ENCODE data around the gene BST2. TPM values are rescaled to one million over a fixed set of nuclear protein-coding genes. Genes with fewer than 3 reads are reported as not detected.

The BST2 gene
- polyA plus RNA-seq, 1 of the 3 experiments (the other 2 are of a cell fraction): 5.7 TPM

DNA sequence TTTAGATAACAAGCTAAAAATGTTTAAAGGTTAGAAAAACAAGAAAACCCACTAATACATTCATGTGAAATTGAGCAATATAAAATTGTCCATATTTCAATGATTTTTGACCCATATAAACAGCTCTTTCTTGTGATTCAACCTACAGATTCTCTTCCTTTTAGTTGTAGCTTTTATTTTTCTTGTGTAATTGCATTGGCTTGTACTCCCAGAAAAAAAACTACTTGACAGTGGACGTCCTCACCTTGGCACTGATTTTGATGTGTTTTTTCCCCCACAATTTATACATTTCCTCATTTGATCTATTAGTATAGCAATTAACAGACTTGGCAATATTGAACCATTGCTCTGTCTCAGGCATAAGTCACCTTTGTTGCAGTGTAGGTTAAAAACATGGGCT lies 16.1 kb downstream of the BST2 start:
- POLR2A ChIA-PET: interaction anchor here (0.6 kb wide), 1 partner anchor 36 kb away, joined by 4 read pairs; no protein-coding TSS in a partner anchor

GRCh38 chr19:17385878-17386611 lies 19.4 kb downstream of the BST2 start:
- ChIA-PET CTCF (interaction anchor here (0.6 to 3.8 kb wide), 39 partner anchors 8 to 578 kb away, joined by 3 to 80 read pairs (median 4); partner anchors contain the start of genes ANO8, BST2, CCDC194 and GTPBP3), POLR2A (interaction anchor here (1.0 kb wide), 1 partner anchor 126 kb away, joined by 3 read pairs; the partner anchor contains the start of gene PGLS)

More for the DNA sequence above, 16.1 kb downstream of the BST2 start:
- DNase-seq: no peak
- no peak overlapping the region for H3K4me2 ChIP-seq
- H3K9me2 ChIP-seq: no peaks in the 10 kb centered on the region
- TF ChIP-seq FOXJ3 (CRISPR knock-in tag; IDR thresholded peaks at IDR 0.05) (no peak), MEF2A (IDR thresholded peaks at IDR 0.05; ENCODE audit: borderline replicate concordance, low read depth) (no peak), EP300 (IDR thresholded peaks at IDR 0.05; ENCODE audit: borderline replicate concordance in 1 of 2, low read depth in 1 of 2, low read length in 1 of 2) (no peak), YY1 (IDR thresholded peaks at IDR 0.05; ENCODE audit: low read depth) (no peak), TAF1 (IDR thresholded peaks at IDR 0.05; ENCODE audit: borderline replicate concordance, low read depth, low read length) (no peak)
- TF ChIP-seq, protein P1, sequence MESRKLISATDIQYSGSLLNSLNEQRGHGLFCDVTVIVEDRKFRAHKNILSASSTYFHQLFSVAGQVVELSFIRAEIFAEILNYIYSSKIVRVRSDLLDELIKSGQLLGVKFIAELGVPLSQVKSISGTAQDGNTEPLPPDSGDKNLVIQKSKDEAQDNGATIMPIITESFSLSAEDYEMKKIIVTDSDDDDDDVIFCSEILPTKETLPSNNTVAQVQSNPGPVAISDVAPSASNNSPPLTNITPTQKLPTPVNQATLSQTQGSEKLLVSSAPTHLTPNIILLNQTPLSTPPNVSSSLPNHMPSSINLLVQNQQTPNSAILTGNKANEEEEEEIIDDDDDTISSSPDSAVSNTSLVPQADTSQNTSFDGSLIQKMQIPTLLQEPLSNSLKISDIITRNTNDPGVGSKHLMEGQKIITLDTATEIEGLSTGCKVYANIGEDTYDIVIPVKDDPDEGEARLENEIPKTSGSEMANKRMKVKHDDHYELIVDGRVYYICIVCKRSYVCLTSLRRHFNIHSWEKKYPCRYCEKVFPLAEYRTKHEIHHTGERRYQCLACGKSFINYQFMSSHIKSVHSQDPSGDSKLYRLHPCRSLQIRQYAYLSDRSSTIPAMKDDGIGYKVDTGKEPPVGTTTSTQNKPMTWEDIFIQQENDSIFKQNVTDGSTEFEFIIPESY (IDR thresholded peaks at IDR 0.05; ENCODE audit: borderline replicate concordance, low read depth): no peak
- no peak overlapping the region for H3K4me3 ChIP-seq (ENCODE audit: low read depth in 2 of 2, low read length in 1 of 2)
- no peaks in the 10 kb centered on the region for H3K27me3 ChIP-seq (ENCODE audit: insufficient read depth)
- H3K27ac ChIP-seq (ENCODE audit: low read depth in 2 of 2, low read length in 1 of 2): no peak overlapping the region
- peaks cover 3% of the 10 kb centered on the region for H3F3A ChIP-seq (replicated peaks; ENCODE audit: insufficient read depth)
- peaks cover 0 to 7% of the 10 kb centered on the region in 2 experiments; a peak in 1 of 4 replicates for H3K4me1 ChIP-seq (ENCODE audit: control insufficient read depth in 1 of 2, insufficient read depth in 2 of 2, low read depth in 1 of 2, low read length in 1 of 2)
- no peak overlapping the region for H2AFZ ChIP-seq (ENCODE audit: low read depth)
- 12% methylated on average over 1 of the region's 1 CpG for WGBS (ENCODE audit: low lambda C conversion rate)
- no peaks in the 10 kb centered on the region for H3K36me3 ChIP-seq (replicated peaks in 1 of 2; ENCODE audit: control insufficient read depth in 1 of 2, insufficient read depth in 2 of 2, low read length in 1 of 2)
- H3K9ac ChIP-seq: no peak overlapping the region
- no peaks in the 10 kb centered on the region for H3K79me2 ChIP-seq (ENCODE audit: insufficient read depth)
- CTCF ChIA-PET: interaction anchor here (0.7 to 5.3 kb wide), 11 partner anchors 11 to 97 kb away, joined by 3 to 69 read pairs (median 6); no protein-coding TSS in a partner anchor
- H3K9me3 ChIP-seq: no peaks in the 10 kb centered on the region
- no peaks in the 10 kb centered on the region for H4K20me1 ChIP-seq (ENCODE audit: insufficient read depth)

More at GRCh38 chr19:17385878-17386611, 19.4 kb downstream of the BST2 start:
- Histone ChIP-seq H4K20me1 (ENCODE audit: insufficient read depth) (no peaks in the 10 kb centered on the region), H3K27me3 (ENCODE audit: insufficient read depth) (no peaks in the 10 kb centered on the region), H3K4me2 (no peak overlapping the region), H3K4me1 (ENCODE audit: control insufficient read depth in 1 of 2, insufficient read depth in 2 of 2, low read depth in 1 of 2, low read length in 1 of 2) (peaks cover 0 to 2% of the 10 kb centered on the region in 2 experiments; a peak in 1 of 4 replicates), H2AFZ (ENCODE audit: low read depth) (no peak overlapping the region), H3K9me2 (no peaks in the 10 kb centered on the region), H3K4me3 (ENCODE audit: low read depth in 2 of 2, low read length in 1 of 2) (peak overlapping the region in 1 of 2 experiments; percentile 47; a peak in 1 of 4 replicates), H3K79me2 (ENCODE audit: insufficient read depth) (no peaks in the 10 kb centered on the region), H3K9ac (no peak overlapping the region), H3K27ac (ENCODE audit: low read depth in 2 of 2, low read length in 1 of 2) (no peak overlapping the region), H3K36me3 (replicated peaks in 1 of 2; ENCODE audit: control insufficient read depth in 1 of 2, insufficient read depth in 2 of 2, low read length in 1 of 2) (no peaks in the 10 kb centered on the region), H3F3A (replicated peaks; ENCODE audit: insufficient read depth) (peaks cover 3% of the 10 kb centered on the region), H3K9me3 (no peaks in the 10 kb centered on the region)
- TF ChIP-seq MEF2A (IDR thresholded peaks at IDR 0.05; ENCODE audit: borderline replicate concordance, low read depth) (no peak), RAD21 (IDR thresholded peaks at IDR 0.05; ENCODE audit: low read length) (peak; percentile 77), CTCF (IDR thresholded peaks at IDR 0.05) (peak; percentile 88), SMC3 (IDR thresholded peaks at IDR 0.05; ENCODE audit: low read depth, low read length) (peak; percentile 73), FOXJ3 (CRISPR knock-in tag; IDR thresholded peaks at IDR 0.05) (no peak)
- peak; percentile 88 for DNase-seq
- WGBS (ENCODE audit: low lambda C conversion rate): 42% methylated on average over 16 of the region's 20 CpGs
